Lung (tissue), 12 donors: ENCODE measurements around the gene COG5. TPM values are rescaled to one million over a fixed set of nuclear protein-coding genes. Genes with fewer than 3 reads are reported as not detected.

Source experiments
- ATAC-seq: fragments of 200-7000 bp; cut with Tn5 transposase; one replicate; pipeline ENCODE4 v1.9.1; 2020; ENCODE audit warnings: moderate number of reproducible peaks; ENCODE audit not compliant: insufficient read depth, low FRiP score
- DNase-seq, 3 donors: peaks; one replicate each; pipeline ENCODE4 v3.0.0-alpha.2; 2013 to 2017
- H3K27ac ChIP-seq, 2 donors: one replicate each; pipeline ENCODE4 v1.5.1; 2013; ENCODE audit warnings: mild to moderate bottlenecking in 2 of 2, moderate library complexity in 2 of 2, control low read depth in 1 of 2, inconsistent platforms in 1 of 2, low read depth in 1 of 2, low read length in 1 of 2
- H3K27me3 ChIP-seq, 3 donors: one replicate each; pipeline ENCODE4 v1.5.1; 2013; ENCODE audit warnings: low read length in 2 of 3; ENCODE audit not compliant: control insufficient read depth in 3 of 3, insufficient read depth in 3 of 3
- H3K36me3 ChIP-seq, 4 donors: one replicate each; pipeline ENCODE4 v1.5.1; 2013; ENCODE audit warnings: low read length in 4 of 4, mild to moderate bottlenecking in 1 of 4, moderate library complexity in 1 of 4; ENCODE audit not compliant: control insufficient read depth in 4 of 4, insufficient read depth in 4 of 4
- H3K4me1 ChIP-seq, 5 donors: one replicate each; pipeline ENCODE4 v1.5.1; 2013; ENCODE audit warnings: low read length in 5 of 5, mild to moderate bottlenecking in 2 of 5, moderate library complexity in 1 of 5; ENCODE audit not compliant: control insufficient read depth in 5 of 5, insufficient read depth in 5 of 5
- H3K4me3 ChIP-seq: one replicate; pipeline ENCODE4 v1.5.1; 2013; ENCODE audit warnings: mild to moderate bottlenecking, control low read depth, moderate library complexity
- H3K9ac ChIP-seq, 2 donors: one replicate each; pipeline ENCODE4 v1.5.1; 2013; ENCODE audit warnings: low read length in 2 of 2, control low read depth in 1 of 2; ENCODE audit not compliant: insufficient read depth in 1 of 2
- H3K9me3 ChIP-seq, 4 donors: one replicate each; pipeline ENCODE4 v1.5.1; 2013; ENCODE audit warnings: low read length in 3 of 4, mild to moderate bottlenecking in 1 of 4, moderate library complexity in 1 of 4; ENCODE audit not compliant: control insufficient read depth in 4 of 4, insufficient read depth in 3 of 4
- CTCF ChIP-seq: IDR thresholded peaks from 2 replicates; pipeline ENCODE4 v1.5.1; 2012; ENCODE audit warnings: mild to moderate bottlenecking; ENCODE audit errors: control extremely low read depth, extremely low read depth
- WGBS, 2 donors: extraction: QIAGEN DNeasy Blood & Tissue Kit; methylation state at CpG; one replicate each; pipeline ENCODE4 v1.1.7; 2013; 5-methylcytosine and 5-hydroxymethylcytosine counted together
- polyA plus RNA-seq, 2 donors: library from polyadenylated mRNA; stranded (reverse); fragments of 200-250 nt; gene quantifications; one replicate each; pipeline ENCODE4 v1.2.1, GENCODE V29; 2013
- total RNA-seq, 2 donors: library from RNA; depleted of rRNA in 1 of 2; stranded (reverse); fragments of >200 nt in 1 of 2; gene quantifications; one replicate each; pipeline ENCODE4 v1.2.1, GENCODE V29; 2014 to 2021
- donor health status: control.
- donor health status: control.
- donor health status: Bipolar disorder and iron deficiency.
- donor health status: healthy.
- donor health status: DM: yes; HTN: yes; CAD: no.

Gene COG5
- total and polyA plus RNA-seq, 4 donors = 5.6 to 101 (median 27.2) TPM

GRCh38 chr7:107387128-107387527, 176.6 kb downstream of the COG5 start:
- Histone ChIP-seq H3K9ac (no peak overlapping the region), H3K36me3 (no peaks in the 10 kb centered on the region), H3K27me3 (no peaks in the 10 kb centered on the region), H3K4me3 (no peak overlapping the region), H3K4me1 (peaks cover 0 to 8% (median 3%) of the 10 kb centered on the region in 5 donors), H3K27ac (peak overlapping the region in 1 of 2 donors; percentile 25), H3K9me3 (no peaks in the 10 kb centered on the region)
- WGBS, 2 donors = 48 to 50% methylated on average over 6 of the region's 6 CpGs
- DNase-seq (peak in 2 of 3 donors; percentile 12 to 42), ATAC-seq (no peak)
- TF ChIP-seq CTCF = no peak

GRCh38 chr7:107386548-107387102, 177.1 kb downstream of the COG5 start:
- TF ChIP-seq CTCF = no peak
- Histone ChIP-seq H3K9me3 (no peaks in the 10 kb centered on the region), H3K27ac (no peak overlapping the region), H3K4me3 (no peak overlapping the region), H3K27me3 (no peaks in the 10 kb centered on the region), H3K4me1 (peaks cover 0 to 8% (median 3%) of the 10 kb centered on the region in 5 donors), H3K36me3 (no peaks in the 10 kb centered on the region), H3K9ac (no peak overlapping the region)
- ATAC-seq (no peak), DNase-seq (no peak)
- 56 to 70% methylated on average over 4 of the region's 4 CpGs for WGBS, 2 donors

GRCh38 chr7:107384025-107384424, 179.7 kb downstream of the COG5 start:
- no peaks in the 10 kb centered on the region for H3K36me3 ChIP-seq
- H3K4me1 ChIP-seq = peaks cover 0 to 8% (median 3%) of the 10 kb centered on the region in 5 donors
- no peak for TF ChIP-seq CTCF
- DNase-seq = no peak
- no peak for ATAC-seq
- no peak overlapping the region for H3K27ac ChIP-seq
- H3K4me3 ChIP-seq = no peak overlapping the region
- H3K9ac ChIP-seq = no peak overlapping the region
- no peaks in the 10 kb centered on the region for H3K27me3 ChIP-seq
- H3K9me3 ChIP-seq = no peaks in the 10 kb centered on the region
- 90 to 91% methylated on average over 5 of the region's 5 CpGs for WGBS, 2 donors

GRCh38 chr7:107383203-107383602, 180.5 kb downstream of the COG5 start:
- H3K27me3 ChIP-seq = no peaks in the 10 kb centered on the region
- WGBS, 2 donors = 99% methylated on average over 4 of the region's 4 CpGs
- TF ChIP-seq CTCF = no peak

More at GRCh38 chr7:107383203-107383602, 180.5 kb downstream of the COG5 start:
- no peaks in the 10 kb centered on the region for H3K9me3 ChIP-seq
- no peak overlapping the region for H3K27ac ChIP-seq
- H3K4me3 ChIP-seq = no peak overlapping the region
- peaks cover 0 to 8% (median 3%) of the 10 kb centered on the region in 5 donors for H3K4me1 ChIP-seq
- ATAC-seq (no peak), DNase-seq (no peak)
- H3K9ac ChIP-seq = no peak overlapping the region
- no peaks in the 10 kb centered on the region for H3K36me3 ChIP-seq
